Common myeloid progenitor, CD34-positive (primary cell): ENCODE measurements around the gene CA4. TPM values are rescaled to one million over a fixed set of nuclear protein-coding genes. Genes with fewer than 3 reads are reported as not detected.
"Not testable (repeated sequence)": the region's sequence is repeated elsewhere in the genome, so short reads cannot be mapped to it uniquely, and the experiment has no call there.

ENCODE experiments used
- CTCF ChIA-PET: fragments of 350-600 bp; sonication (Branson Sonifier 250); formaldehyde crosslinking; loops from one replicate; lab custom pipeline; 2021; ENCODE audit warnings: antibody characterized with exemption; lab: Charles Lee
- POLR2A ChIA-PET: fragments of 350-600 bp; sonication (Branson Sonifier 250); formaldehyde crosslinking; loops from one replicate; lab custom pipeline; 2021; ENCODE audit warnings: antibody characterized with exemption; lab: Charles Lee
- DNase-seq, 3 donors: peaks; one replicate each; pipeline versions ENCODE4 v3.0.0 to v3.0.0-alpha.2; 2013
- H3K27ac ChIP-seq, 2 experiments: 1 replicate in 1 of 2; 2 replicates in 1 of 2; pipeline ENCODE4 v1.7.0; 2013; ENCODE audit warnings: inconsistent platforms in 2 of 2, low read length in 2 of 2, mild to moderate bottlenecking in 2 of 2, low read depth in 1 of 2, moderate library complexity in 1 of 2; ENCODE audit not compliant: severe bottlenecking in 2 of 2, insufficient read depth in 1 of 2, poor library complexity in 1 of 2
- H3K27me3 ChIP-seq, 5 experiments: replicated peaks in 2 of 5; 1 replicate in 3 of 5; 2 replicates in 2 of 5; pipeline versions ENCODE4 v1.6.1 to v1.7.0; 2013; ENCODE audit warnings: low read length in 4 of 5, mild to moderate bottlenecking in 2 of 5, moderate library complexity in 2 of 5, inconsistent platforms in 1 of 5; ENCODE audit not compliant: insufficient read depth in 5 of 5, control insufficient read depth in 4 of 5
- H3K36me3 ChIP-seq, 4 experiments: 1 replicate in 2 of 4; 2 replicates in 2 of 4; pipeline versions ENCODE4 v1.6.1 to v1.7.0; 2013; ENCODE audit warnings: low read length in 3 of 4, control low read depth in 1 of 4, mild to moderate bottlenecking in 1 of 4; ENCODE audit not compliant: control insufficient read depth in 4 of 4, insufficient read depth in 4 of 4
- H3K4me1 ChIP-seq, 4 experiments: 1 replicate in 3 of 4; 2 replicates in 1 of 4; pipeline versions ENCODE4 v1.6.1 to v1.7.1; 2013; ENCODE audit warnings: low read length in 3 of 4, mild to moderate bottlenecking in 3 of 4, control low read depth in 1 of 4, inconsistent platforms in 1 of 4, moderate library complexity in 1 of 4; ENCODE audit not compliant: control insufficient read depth in 4 of 4, insufficient read depth in 4 of 4; ENCODE audit errors: control extremely low read depth in 1 of 4
- H3K4me3 ChIP-seq, 7 experiments: 1 replicate in 4 of 7; 2 replicates in 3 of 7; pipeline versions ENCODE4 v1.5.1 to v1.7.0; 2013; ENCODE audit warnings: mild to moderate bottlenecking in 7 of 7, low read length in 6 of 7, moderate library complexity in 6 of 7, inconsistent platforms in 2 of 7, low read depth in 2 of 7, control low read depth in 1 of 7; ENCODE audit not compliant: insufficient read depth in 4 of 7, control insufficient read depth in 1 of 7; ENCODE audit errors: extremely low read depth in 1 of 7
- H3K9me3 ChIP-seq, 5 experiments: 1 replicate in 4 of 5; 2 replicates in 1 of 5; pipeline versions ENCODE4 v1.6.1 to v1.7.1; 2013; ENCODE audit warnings: low read length in 4 of 5, mild to moderate bottlenecking in 2 of 5, inconsistent platforms in 1 of 5, low read depth in 1 of 5, moderate library complexity in 1 of 5; ENCODE audit not compliant: control insufficient read depth in 4 of 5, insufficient read depth in 2 of 5; ENCODE audit errors: control extremely low read depth in 1 of 5
- WGBS: methylation state at CpG from one replicate; pipeline ENCODE4 v1.1.5; 2013; ENCODE audit not compliant: insufficient coverage; 5-methylcytosine and 5-hydroxymethylcytosine counted together
- polyA plus RNA-seq: library from polyadenylated mRNA; unstranded; fragments of 120-200 nt; gene quantifications from one replicate; pipeline ENCODE4 v1.2.1, GENCODE V29; 2013

Gene CA4
- polyA plus RNA-seq, result not detected

- Histone ChIP-seq H3K27ac (no peak within 1 kb of the TSS), H3K4me1 (peaks cover 0 to 18% (median 14%) of the 10 kb centered on the region in 4 experiments), H3K4me3 (peak within 1 kb of the TSS in 4 of 7 experiments; percentile 26 to 56 (median 40)), H3K36me3 (no peaks in the 10 kb centered on the region), H3K9me3 (peaks cover 0 to 2% (median 0%) of the 10 kb centered on the region in 5 experiments), H3K27me3 (peaks cover 0 to 84% (median 30%) of the 10 kb centered on the region in 5 experiments)
- 2% methylated on average over 58 of the region's 81 CpGs for WGBS
- ChIA-PET CTCF (interaction anchor here (1.5 to 4.7 kb wide), 4 partner anchors 9 to 25 kb away, joined by 4 to 25 read pairs (median 6); no protein-coding TSS in a partner anchor), POLR2A (interaction anchor here (0.6 kb wide), 1 partner anchor 173 kb away, joined by 3 read pairs; no protein-coding TSS in a partner anchor)
- DNase-seq, result no peak
These were observed at the start of gene CA4 for GRCh38 chr17:60149691-60150582. Gene CA4, plus strand, starts transcription at chr17:60149973. Its CDS starts 62 bp downstream, at chr17:60150035.

GRCh38 chr17:60100577-60100976 is 49.2 kb upstream of the CA4 start:
- H3K36me3 ChIP-seq, DNase-seq, H3K27ac ChIP-seq, H3K9me3 ChIP-seq, H3K4me3 ChIP-seq, CTCF ChIA-PET, POLR2A ChIA-PET, H3K27me3 ChIP-seq: not testable (repeated sequence)
- H3K4me1 ChIP-seq, result peaks cover 0 to 10% (median 4%) of the 10 kb centered on the region in 4 experiments
- WGBS, result no CpG with 5 or more reads among the region's 2 CpGs

DNA sequence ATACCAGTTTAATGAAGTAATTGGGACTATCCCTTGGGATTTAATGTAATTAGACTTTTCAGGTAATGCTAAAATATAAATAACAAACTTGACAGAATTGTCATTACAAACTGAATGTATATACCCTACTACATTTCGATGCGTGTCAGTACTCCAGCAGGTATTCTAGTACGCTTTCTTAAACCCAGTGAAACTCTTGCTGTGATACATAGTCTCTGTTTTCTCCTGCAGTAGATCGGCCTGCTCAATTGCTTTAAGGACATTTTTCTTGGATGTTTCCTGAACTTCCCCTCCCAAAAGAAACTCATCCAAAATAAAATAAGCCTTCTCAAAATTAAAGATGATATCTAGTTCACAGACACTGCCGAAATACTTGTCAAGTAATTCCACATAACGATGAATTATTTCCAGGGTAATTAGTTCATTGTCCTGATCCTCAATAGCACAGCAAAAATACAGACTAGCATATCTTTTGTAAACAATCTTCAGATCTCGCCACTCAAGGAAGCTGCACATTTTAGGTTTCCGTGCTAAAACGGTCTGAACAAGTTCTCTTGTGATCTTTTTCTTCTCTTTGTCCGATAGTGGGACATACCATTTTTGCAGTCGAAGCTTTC is 47.6 kb upstream of the CA4 start:
- not testable (repeated sequence) for DNase-seq, H3K36me3 ChIP-seq, H3K9me3 ChIP-seq, H3K27me3 ChIP-seq
- CTCF ChIA-PET, result interaction anchor here (1.1 kb wide), 1 partner anchor 13 kb away, joined by 3 read pairs; no protein-coding TSS in a partner anchor
- POLR2A ChIA-PET, result interaction anchor here (0.6 to 1.0 kb wide), 3 partner anchors 26 to 209 kb away, joined by 3 to 5 read pairs (median 3); partner anchors contain the start of gene RPS6KB1
- H3K27ac ChIP-seq, result peak overlapping the region in 1 of 2 experiments; percentile 43
- H3K4me3 ChIP-seq, result peak overlapping the region in 5 of 7 experiments; percentile 32 to 62 (median 48)
- WGBS, result 25% methylated on average over 6 of the region's 11 CpGs
- H3K4me1 ChIP-seq, result peaks cover 0 to 10% (median 4%) of the 10 kb centered on the region in 4 experiments

DNA sequence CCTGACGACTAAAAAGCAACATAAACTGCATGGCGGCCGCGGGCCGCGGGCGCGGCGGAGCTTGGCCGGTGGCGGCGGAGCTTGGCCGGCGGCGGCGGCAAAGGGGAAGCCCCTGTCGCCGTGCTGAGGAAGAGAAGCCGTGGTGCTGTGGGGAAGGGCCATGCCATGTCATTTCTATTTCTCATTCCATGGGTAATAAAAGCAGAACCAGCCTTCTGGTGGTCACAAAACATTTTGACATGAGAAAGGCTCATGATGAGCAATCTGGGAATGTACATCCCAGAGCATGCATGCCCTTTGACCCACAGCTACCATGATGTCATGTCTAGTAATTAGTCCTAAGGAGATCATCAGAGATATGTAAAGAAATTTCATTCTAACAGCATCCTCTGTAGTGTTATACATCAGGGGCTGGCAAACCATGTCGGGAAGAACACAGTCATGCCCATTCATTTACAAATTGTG is 47.1 kb upstream of the CA4 start:
- peak; percentile 54 to 86 (median 80) for DNase-seq
- no peaks in the 10 kb centered on the region for H3K9me3 ChIP-seq
- no peaks in the 10 kb centered on the region for H3K27me3 ChIP-seq
- WGBS, result 2% methylated on average over 19 of the region's 20 CpGs
- ChIA-PET CTCF (interaction anchor here (1.1 kb wide), 1 partner anchor 14 kb away, joined by 3 read pairs; no protein-coding TSS in a partner anchor), POLR2A (interaction anchor here (0.6 to 1.0 kb wide), 3 partner anchors 26 to 209 kb away, joined by 3 to 5 read pairs (median 3); partner anchors contain the start of gene RPS6KB1)
- H3K4me3 ChIP-seq, result peak overlapping the region in 5 of 7 experiments; percentile 32 to 62 (median 48)
- peak overlapping the region in 1 of 2 experiments; percentile 43 for H3K27ac ChIP-seq
- no peaks in the 10 kb centered on the region for H3K36me3 ChIP-seq
- H3K4me1 ChIP-seq, result peaks cover 0 to 10% (median 4%) of the 10 kb centered on the region in 4 experiments

GRCh38 chr17:60103957-60104356 is 45.8 kb upstream of the CA4 start:
- Histone ChIP-seq H3K27me3 (no peaks in the 10 kb centered on the region), H3K4me1 (peaks cover 0 to 10% (median 4%) of the 10 kb centered on the region in 4 experiments), H3K27ac (no peak overlapping the region), H3K4me3 (no peak overlapping the region), H3K9me3 (no peaks in the 10 kb centered on the region), H3K36me3 (no peaks in the 10 kb centered on the region)
- DNase-seq, result no peak
- ChIA-PET POLR2A (no interaction called here), CTCF (interaction anchor here (1.6 kb wide), 1 partner anchor 39 kb away, joined by 3 read pairs; no protein-coding TSS in a partner anchor)
- WGBS, result 100% methylated on average over 1 of the region's 4 CpGs

- Histone ChIP-seq H3K4me3 (no peak overlapping the region), H3K27ac (no peak overlapping the region), H3K9me3 (no peaks in the 10 kb centered on the region), H3K27me3 (no peaks in the 10 kb centered on the region), H3K36me3 (no peaks in the 10 kb centered on the region), H3K4me1 (peaks cover 0 to 10% (median 4%) of the 10 kb centered on the region in 4 experiments)
- DNase-seq, result no peak
- POLR2A ChIA-PET, result no interaction called here
- CTCF ChIA-PET, result no interaction called here
- WGBS, result 95% methylated on average over 5 of the region's 5 CpGs
These were observed 43.3 kb upstream of the CA4 start for GRCh38 chr17:60106340-60107059.
